PC-9 (cell line): ENCODE measurements around the gene MGAT4A.

ENCODE experiments used
- EZH2 ChIP-seq: fragments of 200-600 bp; sonication (generic); IDR thresholded peaks from 2 replicates; pipeline ENCODE4 v1.8.0; 2017; ENCODE audit warnings: antibody characterized with exemption, low read depth
- TF ChIP-seq, protein P1 (sequence below): fragments of 200-600 bp; sonication (generic); conservative IDR thresholded peaks from 2 replicates; pipeline ENCODE4 v1.6.1; 2017; ENCODE audit warnings: mixed run types, antibody characterized with exemption, mild to moderate bottlenecking, moderate library complexity

DNA sequence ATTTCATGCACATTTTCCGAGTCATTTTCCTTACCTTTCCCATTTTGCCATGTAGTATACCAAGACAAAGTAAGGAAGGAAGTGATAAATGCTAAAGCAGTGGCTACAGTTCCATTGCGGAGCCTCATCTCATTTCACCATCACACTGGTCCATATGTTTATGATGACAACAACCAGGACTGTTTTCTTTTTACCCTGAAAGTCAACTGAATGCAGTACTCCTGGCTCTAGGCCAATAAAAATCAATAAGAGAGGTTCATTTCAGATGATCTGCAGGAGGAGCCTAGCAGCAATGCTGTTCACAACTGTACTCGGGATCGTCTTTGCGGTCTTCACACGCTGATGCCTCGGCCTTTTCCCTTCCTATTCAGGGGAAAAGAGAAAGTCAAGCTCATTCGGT, 4.7 kb downstream of the MGAT4A start:
- TF ChIP-seq EZH2, result no peak
- TF ChIP-seq, protein P1, sequence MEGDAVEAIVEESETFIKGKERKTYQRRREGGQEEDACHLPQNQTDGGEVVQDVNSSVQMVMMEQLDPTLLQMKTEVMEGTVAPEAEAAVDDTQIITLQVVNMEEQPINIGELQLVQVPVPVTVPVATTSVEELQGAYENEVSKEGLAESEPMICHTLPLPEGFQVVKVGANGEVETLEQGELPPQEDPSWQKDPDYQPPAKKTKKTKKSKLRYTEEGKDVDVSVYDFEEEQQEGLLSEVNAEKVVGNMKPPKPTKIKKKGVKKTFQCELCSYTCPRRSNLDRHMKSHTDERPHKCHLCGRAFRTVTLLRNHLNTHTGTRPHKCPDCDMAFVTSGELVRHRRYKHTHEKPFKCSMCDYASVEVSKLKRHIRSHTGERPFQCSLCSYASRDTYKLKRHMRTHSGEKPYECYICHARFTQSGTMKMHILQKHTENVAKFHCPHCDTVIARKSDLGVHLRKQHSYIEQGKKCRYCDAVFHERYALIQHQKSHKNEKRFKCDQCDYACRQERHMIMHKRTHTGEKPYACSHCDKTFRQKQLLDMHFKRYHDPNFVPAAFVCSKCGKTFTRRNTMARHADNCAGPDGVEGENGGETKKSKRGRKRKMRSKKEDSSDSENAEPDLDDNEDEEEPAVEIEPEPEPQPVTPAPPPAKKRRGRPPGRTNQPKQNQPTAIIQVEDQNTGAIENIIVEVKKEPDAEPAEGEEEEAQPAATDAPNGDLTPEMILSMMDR, result no peak
